Lung (tissue), 12 donors: Measurements from ENCODE around the gene PAFAH2. TPM values are rescaled to one million over a fixed set of nuclear protein-coding genes. Genes with fewer than 3 reads are reported as not detected.

Experiments
- ATAC-seq: fragments of 200-7000 bp; cut with Tn5 transposase; one replicate; pipeline ENCODE4 v1.9.1; 2020; ENCODE audit warnings: moderate number of reproducible peaks; ENCODE audit not compliant: insufficient read depth, low FRiP score
- DNase-seq, 3 donors: peaks; one replicate each; pipeline ENCODE4 v3.0.0-alpha.2; 2013 to 2017
- H3K27ac ChIP-seq, 2 donors: one replicate each; pipeline ENCODE4 v1.5.1; 2013; ENCODE audit warnings: mild to moderate bottlenecking in 2 of 2, moderate library complexity in 2 of 2, control low read depth in 1 of 2, inconsistent platforms in 1 of 2, low read depth in 1 of 2, low read length in 1 of 2
- H3K27me3 ChIP-seq, 3 donors: one replicate each; pipeline ENCODE4 v1.5.1; 2013; ENCODE audit warnings: low read length in 2 of 3; ENCODE audit not compliant: control insufficient read depth in 3 of 3, insufficient read depth in 3 of 3
- H3K36me3 ChIP-seq, 4 donors: one replicate each; pipeline ENCODE4 v1.5.1; 2013; ENCODE audit warnings: low read length in 4 of 4, mild to moderate bottlenecking in 1 of 4, moderate library complexity in 1 of 4; ENCODE audit not compliant: control insufficient read depth in 4 of 4, insufficient read depth in 4 of 4
- H3K4me1 ChIP-seq, 5 donors: one replicate each; pipeline ENCODE4 v1.5.1; 2013; ENCODE audit warnings: low read length in 5 of 5, mild to moderate bottlenecking in 2 of 5, moderate library complexity in 1 of 5; ENCODE audit not compliant: control insufficient read depth in 5 of 5, insufficient read depth in 5 of 5
- H3K4me3 ChIP-seq: one replicate; pipeline ENCODE4 v1.5.1; 2013; ENCODE audit warnings: mild to moderate bottlenecking, control low read depth, moderate library complexity
- H3K9ac ChIP-seq, 2 donors: one replicate each; pipeline ENCODE4 v1.5.1; 2013; ENCODE audit warnings: low read length in 2 of 2, control low read depth in 1 of 2; ENCODE audit not compliant: insufficient read depth in 1 of 2
- H3K9me3 ChIP-seq, 4 donors: one replicate each; pipeline ENCODE4 v1.5.1; 2013; ENCODE audit warnings: low read length in 3 of 4, mild to moderate bottlenecking in 1 of 4, moderate library complexity in 1 of 4; ENCODE audit not compliant: control insufficient read depth in 4 of 4, insufficient read depth in 3 of 4
- WGBS, 2 donors: extraction: QIAGEN DNeasy Blood & Tissue Kit; methylation state at CpG; one replicate each; pipeline ENCODE4 v1.1.7; 2013; 5-methylcytosine and 5-hydroxymethylcytosine counted together
- polyA plus RNA-seq, 2 donors: library from polyadenylated mRNA; stranded (reverse); fragments of 200-250 nt; gene quantifications; one replicate each; pipeline ENCODE4 v1.2.1, GENCODE V29; 2013
- total RNA-seq, 2 donors: library from RNA; depleted of rRNA in 1 of 2; stranded (reverse); fragments of >200 nt in 1 of 2; gene quantifications; one replicate each; pipeline ENCODE4 v1.2.1, GENCODE V29; 2014 to 2021
- TF ChIP-seq, protein P1 (sequence below): IDR thresholded peaks from 2 replicates; pipeline ENCODE4 v1.5.1; 2012; ENCODE audit warnings: mild to moderate bottlenecking; ENCODE audit errors: control extremely low read depth, extremely low read depth
- donor health status: control.
- donor health status: control.
- donor health status: Bipolar disorder and iron deficiency.
- donor health status: healthy.
- donor health status: DM: yes; HTN: yes; CAD: no.

The PAFAH2 gene
- total and polyA plus RNA-seq, 4 donors = 6.5 to 15.2 (median 9.1) TPM

GRCh38 chr1:25985670-25986069 is 12.2 kb downstream of the PAFAH2 start:
- H3K9me3 ChIP-seq = no peaks in the 10 kb centered on the region
- H3K4me1 ChIP-seq = peaks cover 0 to 2% (median 0%) of the 10 kb centered on the region in 5 donors
- H3K4me3 ChIP-seq = no peak overlapping the region
- DNase-seq (no peak), ATAC-seq (no peak)
- peaks cover 18 to 30% (median 26%) of the 10 kb centered on the region in 4 donors for H3K36me3 ChIP-seq
- TF ChIP-seq, protein P1, sequence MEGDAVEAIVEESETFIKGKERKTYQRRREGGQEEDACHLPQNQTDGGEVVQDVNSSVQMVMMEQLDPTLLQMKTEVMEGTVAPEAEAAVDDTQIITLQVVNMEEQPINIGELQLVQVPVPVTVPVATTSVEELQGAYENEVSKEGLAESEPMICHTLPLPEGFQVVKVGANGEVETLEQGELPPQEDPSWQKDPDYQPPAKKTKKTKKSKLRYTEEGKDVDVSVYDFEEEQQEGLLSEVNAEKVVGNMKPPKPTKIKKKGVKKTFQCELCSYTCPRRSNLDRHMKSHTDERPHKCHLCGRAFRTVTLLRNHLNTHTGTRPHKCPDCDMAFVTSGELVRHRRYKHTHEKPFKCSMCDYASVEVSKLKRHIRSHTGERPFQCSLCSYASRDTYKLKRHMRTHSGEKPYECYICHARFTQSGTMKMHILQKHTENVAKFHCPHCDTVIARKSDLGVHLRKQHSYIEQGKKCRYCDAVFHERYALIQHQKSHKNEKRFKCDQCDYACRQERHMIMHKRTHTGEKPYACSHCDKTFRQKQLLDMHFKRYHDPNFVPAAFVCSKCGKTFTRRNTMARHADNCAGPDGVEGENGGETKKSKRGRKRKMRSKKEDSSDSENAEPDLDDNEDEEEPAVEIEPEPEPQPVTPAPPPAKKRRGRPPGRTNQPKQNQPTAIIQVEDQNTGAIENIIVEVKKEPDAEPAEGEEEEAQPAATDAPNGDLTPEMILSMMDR = no peak
- H3K27ac ChIP-seq = no peak overlapping the region
- H3K27me3 ChIP-seq = no peaks in the 10 kb centered on the region
- 80 to 97% methylated on average over 3 of the region's 3 CpGs for WGBS, 2 donors
- no peak overlapping the region for H3K9ac ChIP-seq

GRCh38 chr1:25985171-25985570 is 12.7 kb downstream of the PAFAH2 start:
- TF ChIP-seq, protein P1 = no peak
- H3K9ac ChIP-seq = no peak overlapping the region
- no peak for DNase-seq
- peaks cover 0 to 2% (median 0%) of the 10 kb centered on the region in 5 donors for H3K4me1 ChIP-seq
- no peaks in the 10 kb centered on the region for H3K9me3 ChIP-seq
- ATAC-seq = no peak
- H3K36me3 ChIP-seq = peaks cover 18 to 30% (median 26%) of the 10 kb centered on the region in 4 donors
- H3K27me3 ChIP-seq = no peaks in the 10 kb centered on the region
- H3K4me3 ChIP-seq = no peak overlapping the region
- no peak overlapping the region for H3K27ac ChIP-seq
- WGBS, 2 donors = 85 to 100% methylated on average over 1 of the region's 1 CpG

DNA sequence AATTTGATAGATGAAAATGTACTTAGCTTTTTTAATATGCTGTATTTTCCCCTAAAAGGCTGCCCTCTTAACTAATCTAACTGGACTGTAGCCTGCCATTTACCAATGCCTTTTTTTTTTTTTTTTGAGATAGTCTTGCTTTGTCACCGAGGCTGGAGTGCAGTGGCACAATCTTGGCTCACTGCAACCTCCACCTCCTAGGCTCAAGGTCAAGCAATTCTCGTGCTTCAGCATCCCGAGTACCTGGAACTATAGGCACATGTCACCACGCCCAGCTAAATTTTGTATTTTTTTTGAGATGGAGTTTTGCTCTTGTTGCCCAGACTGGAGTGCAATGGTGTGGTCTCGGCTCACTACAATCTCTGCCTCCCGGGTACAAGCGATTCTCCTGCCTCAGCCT is 18.7 kb downstream of the PAFAH2 start:
- ATAC-seq = no peak
- Histone ChIP-seq H3K27me3 (no peaks in the 10 kb centered on the region), H3K9me3 (no peaks in the 10 kb centered on the region), H3K9ac (no peak overlapping the region), H3K4me1 (no peaks in the 10 kb centered on the region), H3K4me3 (no peak overlapping the region), H3K27ac (no peak overlapping the region), H3K36me3 (peaks cover 10 to 38% (median 21%) of the 10 kb centered on the region in 4 donors)
- no peak for DNase-seq
- TF ChIP-seq, protein P1 = no peak
- 75 to 93% methylated on average over 7 of the region's 7 CpGs for WGBS, 2 donors

GRCh38 chr1:25978403-25978802 is 19.5 kb downstream of the PAFAH2 start:
- Histone ChIP-seq H3K9me3 (no peaks in the 10 kb centered on the region), H3K27ac (no peak overlapping the region), H3K27me3 (no peaks in the 10 kb centered on the region), H3K4me1 (no peaks in the 10 kb centered on the region), H3K36me3 (peaks cover 10 to 34% (median 19%) of the 10 kb centered on the region in 4 donors), H3K4me3 (no peak overlapping the region), H3K9ac (no peak overlapping the region)
- WGBS, 2 donors = 71 to 81% methylated on average over 2 of the region's 2 CpGs
- DNase-seq (no peak), ATAC-seq (no peak)
- TF ChIP-seq, protein P1 = no peak
